ENCODE data around the gene PRKAG2. TPM values are rescaled to one million over a fixed set of nuclear protein-coding genes. Genes with fewer than 3 reads are reported as not detected.

PRKAG2 gene
- total RNA-seq, 1 donor from 2014 or later, result 17.7 TPM

GRCh38 chr7:151662251-151662826 lies 214.6 kb downstream of the PRKAG2 start:
- intact Hi-C loops (cut with micrococcal nuclease), result no loop called here

- intact Hi-C loops (cut with micrococcal nuclease), result no loop called here
These were observed 215.3 kb downstream of the PRKAG2 start for GRCh38 chr7:151661587-151661986.

DNA sequence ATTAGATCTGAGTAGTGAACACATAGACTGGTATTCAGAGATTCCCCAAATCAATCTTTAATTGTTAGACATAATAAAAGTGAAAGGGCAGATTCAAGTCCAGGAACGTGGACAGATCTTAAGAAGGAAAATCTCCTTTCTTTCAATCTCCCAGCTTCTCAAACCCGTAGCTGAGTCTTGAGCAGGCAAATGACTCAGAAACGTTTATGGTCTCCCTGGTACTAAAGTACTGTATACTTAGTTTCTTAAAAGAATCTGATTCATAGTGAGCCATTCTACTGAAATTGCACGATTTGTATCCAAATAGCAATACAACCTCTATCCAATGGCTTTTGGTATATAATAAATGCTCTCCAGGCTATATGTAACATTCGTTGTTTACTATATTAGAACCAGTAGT lies 216.8 kb downstream of the PRKAG2 start:
- intact Hi-C loops (cut with micrococcal nuclease), result no loop called here

GRCh38 chr7:151659219-151659618 lies 217.7 kb downstream of the PRKAG2 start:
- intact Hi-C loops (cut with micrococcal nuclease), result no loop called here

- intact Hi-C loops (cut with micrococcal nuclease), result no loop called here
These were observed 218.1 kb downstream of the PRKAG2 start for GRCh38 chr7:151658778-151659177.

GRCh38 chr7:151657173-151657572 lies 219.7 kb downstream of the PRKAG2 start:
- intact Hi-C loops (cut with micrococcal nuclease), result no loop called here

GRCh38 chr7:151655555-151655954 lies 221.4 kb downstream of the PRKAG2 start:
- intact Hi-C loops (cut with micrococcal nuclease), result no loop called here

- intact Hi-C loops (cut with micrococcal nuclease), result no loop called here
These were observed 224.8 kb downstream of the PRKAG2 start for GRCh38 chr7:151652111-151652510.

GRCh38 chr7:151650161-151650560 lies 226.8 kb downstream of the PRKAG2 start:
- intact Hi-C loops (cut with micrococcal nuclease), result no loop called here

DNA sequence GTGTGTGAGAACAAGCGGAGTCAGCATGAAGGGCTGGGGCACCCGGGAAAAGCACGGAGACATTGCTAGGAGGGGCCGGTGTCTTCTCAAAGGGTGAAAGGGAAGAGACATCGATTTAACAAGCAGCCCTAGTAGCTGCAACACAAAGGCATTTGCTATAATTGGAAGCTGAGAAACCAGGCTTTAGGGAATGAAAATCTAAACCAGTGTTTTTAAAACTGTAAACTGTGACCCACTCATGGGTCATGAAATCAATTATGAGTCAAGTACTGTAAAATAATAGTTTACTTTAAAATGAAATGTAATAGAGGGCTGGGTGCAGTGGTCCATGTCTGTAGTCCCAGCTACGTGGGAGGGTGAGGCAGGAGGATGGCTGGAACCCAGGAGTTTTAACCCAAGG lies 228.5 kb downstream of the PRKAG2 start:
- intact Hi-C loops (cut with micrococcal nuclease), result no loop called here

GRCh38 chr7:151647874-151648273 lies 229.0 kb downstream of the PRKAG2 start:
- intact Hi-C loops (cut with micrococcal nuclease), result no loop called here

DNA sequence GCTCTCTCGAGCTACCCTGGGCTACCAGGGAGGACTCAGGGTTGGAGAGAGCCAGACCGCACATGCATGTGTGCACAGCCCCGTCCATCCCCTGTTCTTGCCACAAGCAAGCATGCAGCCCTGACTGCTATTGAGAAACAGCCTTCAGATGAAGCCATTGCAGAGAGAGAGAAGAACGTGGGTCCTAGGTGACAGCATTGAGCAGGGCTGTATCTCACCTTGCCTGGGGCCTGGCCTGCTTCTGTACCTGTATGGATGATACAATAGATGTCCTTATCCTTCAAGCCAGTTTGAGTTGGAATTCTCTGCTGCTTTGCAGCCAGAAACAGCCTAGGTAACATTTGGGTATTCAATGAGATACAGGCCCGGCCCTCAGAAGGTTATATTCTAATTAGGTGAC lies 229.9 kb downstream of the PRKAG2 start:
- intact Hi-C loops (cut with micrococcal nuclease), result no loop called here

DNA sequence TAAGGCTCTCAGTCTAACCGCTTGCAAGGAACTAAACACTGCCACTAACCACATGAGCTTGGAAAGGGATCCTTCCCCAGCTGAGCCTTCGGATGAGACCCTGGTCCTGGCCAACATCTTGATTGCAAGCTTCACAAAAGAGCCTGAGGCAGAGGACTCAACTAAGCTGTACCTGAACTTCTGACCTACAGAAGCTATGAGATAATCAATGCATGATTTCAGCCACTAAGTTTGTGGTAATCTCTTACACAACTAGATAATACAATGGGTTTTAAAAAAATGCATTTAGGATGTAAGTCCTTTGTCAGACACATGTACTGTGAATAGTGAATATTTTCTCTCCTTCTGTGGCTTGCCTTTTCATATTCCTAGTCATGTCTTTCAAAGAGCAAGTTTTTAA lies 231.6 kb downstream of the PRKAG2 start:
- intact Hi-C loops (cut with micrococcal nuclease), result no loop called here

DNA sequence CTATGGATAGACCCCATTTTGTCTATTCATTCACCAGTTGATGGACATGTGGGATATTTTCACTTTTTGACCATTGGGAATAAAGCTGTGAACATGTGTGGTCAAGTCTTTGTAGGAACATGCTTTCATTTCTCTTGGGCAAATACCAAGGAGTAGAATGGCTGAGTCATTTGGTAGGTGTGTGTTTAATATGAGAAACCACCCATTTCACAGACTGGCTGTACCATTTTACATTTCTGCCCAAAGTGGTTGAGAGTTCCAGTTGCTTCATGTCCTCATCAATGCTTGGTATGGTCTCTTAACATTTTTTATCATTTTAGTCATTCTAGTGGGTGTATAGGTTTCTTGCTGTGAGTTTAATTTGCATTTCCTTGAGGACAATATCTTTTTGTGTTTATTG lies 232.4 kb downstream of the PRKAG2 start:
- intact Hi-C loops (cut with micrococcal nuclease), result no loop called here

- intact Hi-C loops (cut with micrococcal nuclease), result no loop called here
These were observed 234.2 kb downstream of the PRKAG2 start for GRCh38 chr7:151642746-151643145.

- intact Hi-C loops (cut with micrococcal nuclease), result no loop called here
These were observed 235.3 kb downstream of the PRKAG2 start for GRCh38 chr7:151641587-151641986.

GRCh38 chr7:151637781-151638261 lies 239.1 kb downstream of the PRKAG2 start:
- intact Hi-C loops (cut with micrococcal nuclease), result no loop called here

DNA sequence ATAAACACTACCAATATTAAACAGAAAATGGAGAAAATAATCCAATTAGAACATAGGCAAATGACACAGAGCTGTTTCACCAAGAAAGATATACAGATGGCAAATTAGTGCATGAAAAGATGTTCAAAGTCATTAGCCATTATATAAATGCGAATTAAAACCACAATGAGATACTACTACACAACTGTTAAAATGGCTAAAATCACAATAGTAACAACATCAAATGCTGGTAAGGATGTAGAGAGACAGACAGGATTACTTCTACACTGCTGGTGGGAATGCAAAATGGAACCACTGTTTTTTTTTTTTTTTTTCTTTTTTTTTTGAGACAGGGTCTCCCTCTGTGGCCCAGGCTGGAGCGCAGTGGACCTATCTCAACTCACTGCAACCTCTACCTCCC lies 242.3 kb downstream of the PRKAG2 start:
- intact Hi-C loops (cut with micrococcal nuclease), result loop anchor here (5.0 kb wide), 3 partner anchors 162 to 803 kb away; partner anchors contain the start of genes CHPF2 and KMT2C

- intact Hi-C loops (cut with micrococcal nuclease), result loop anchor here (1.0 to 5.0 kb wide), 10 partner anchors 63 to 1043 kb away; partner anchors contain the start of genes CHPF2, GALNT11, KMT2C and PRKAG2
These were observed 243.5 kb downstream of the PRKAG2 start for GRCh38 chr7:151633516-151633812.

GRCh38 chr7:151632750-151633515 lies 244.0 kb downstream of the PRKAG2 start:
- intact Hi-C loops (cut with micrococcal nuclease), result loop anchor here (1.0 to 5.0 kb wide), 13 partner anchors 62 to 1044 kb away; partner anchors contain the start of genes CHPF2, GALNT11, KMT2C and PRKAG2

DNA sequence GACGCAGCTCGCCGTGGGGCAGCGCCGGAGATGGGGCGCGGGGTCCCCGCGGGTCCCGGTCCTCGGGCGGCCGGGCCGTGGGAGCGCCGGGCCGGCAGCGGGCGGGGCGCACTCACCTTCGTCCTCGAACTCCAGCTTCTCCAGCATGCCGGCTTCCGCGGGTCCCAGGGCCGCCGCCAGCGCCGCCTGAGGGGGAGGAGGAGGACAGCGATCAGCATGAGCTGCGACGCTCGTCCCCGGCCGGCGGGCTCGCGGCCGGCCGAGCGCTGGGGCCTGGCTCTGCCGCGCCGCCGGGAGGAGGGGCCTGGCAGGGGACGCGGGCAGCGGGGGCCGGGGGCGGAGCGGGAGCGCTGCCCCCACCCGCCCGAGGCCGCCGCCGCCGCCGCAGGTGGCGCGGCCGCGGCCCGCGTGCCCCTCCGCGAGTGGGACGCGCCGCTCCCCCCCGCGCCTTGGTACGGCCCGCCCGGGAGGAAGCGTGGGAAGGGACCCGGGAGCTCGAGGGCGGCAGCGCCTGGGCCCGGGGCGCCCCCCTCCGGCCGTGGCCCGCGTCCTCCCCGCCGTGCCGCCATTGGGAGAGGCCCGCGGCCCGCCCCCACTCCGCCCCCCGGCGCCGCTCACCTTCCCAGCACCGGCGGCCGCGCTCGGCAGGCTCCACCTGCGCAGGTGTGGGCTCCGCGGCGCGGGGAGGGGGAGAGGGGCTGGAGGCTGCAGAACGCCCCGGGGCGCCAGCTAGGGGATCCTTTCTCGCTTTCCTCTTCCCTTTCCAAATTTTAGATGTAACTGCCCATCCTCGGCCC lies 244.8 kb downstream of the PRKAG2 start:
- intact Hi-C loops (cut with micrococcal nuclease), result loop anchor here (1.0 to 5.0 kb wide), 9 partner anchors 61 to 1045 kb away; partner anchors contain the start of genes CHPF2, KMT2C and XRCC2

DNA sequence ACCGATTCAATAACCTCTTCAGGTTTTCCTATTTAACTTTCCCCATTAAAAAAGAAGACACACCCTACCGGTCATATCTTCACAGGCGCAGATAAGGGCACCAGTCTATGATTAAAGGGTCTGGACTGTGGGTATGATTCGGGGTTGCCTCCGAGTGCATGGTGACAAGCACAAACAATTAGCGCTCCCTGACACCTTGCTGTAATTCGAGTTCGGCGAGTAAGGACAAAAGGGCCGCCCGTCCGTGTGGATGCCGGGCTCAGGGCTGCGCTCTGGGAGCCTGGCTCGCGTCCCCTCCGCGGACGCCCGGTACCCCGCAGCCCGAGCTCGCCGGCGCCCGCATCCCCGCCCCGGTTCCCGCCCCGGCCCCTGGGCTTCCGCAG lies 245.4 kb downstream of the PRKAG2 start:
- intact Hi-C loops (cut with micrococcal nuclease), result loop anchor here (5.0 kb wide), 3 partner anchors 159 to 806 kb away; partner anchors contain the start of genes CHPF2 and KMT2C

Data from T-helper 1 cell treated with Interleukin-12 subunit alpha and Interleukin-12 subunit beta and Interleukin-4 antibody, amounts not matched to agents 30 ng/mL and 1 ng/mL, for 36 hours (primary cell).